HepG2 (cell line): Measurements from ENCODE around the gene SLC29A2. TPM values are rescaled to one million over a fixed set of nuclear protein-coding genes. Genes with fewer than 3 reads are reported as not detected.
A peak's percentile ranks its signal among the peaks of the same experiment; 100 is the strongest.

Experiments
- FOXA3 ChIP-seq: IDR thresholded peaks from 2 replicates; pipeline ENCODE4 v1.6.1; 2016; ENCODE audit warnings: missing genetic modification reagents, missing compliant biosample characterization
- NFKB2 ChIP-seq: sonication (generic); formaldehyde crosslinking; IDR thresholded peaks from 2 replicates; pipeline ENCODE4 v1.4.0; 2020; ENCODE audit warnings: missing genetic modification reagents, borderline replicate concordance
- RFX5 ChIP-seq: IDR thresholded peaks from 2 replicates; pipeline ENCODE4 v1.6.1; 2011; ENCODE audit warnings: low read depth, low read length, improper control_type of control experiment
- SMAD3 ChIP-seq: sonication (generic); formaldehyde crosslinking; IDR thresholded peaks from 2 replicates; pipeline ENCODE4 v1.4.0; 2020; ENCODE audit warnings: missing genetic modification reagents
- ZFYVE20 ChIP-seq: sonication (generic); formaldehyde crosslinking; IDR thresholded peaks from 2 replicates; pipeline ENCODE4 v1.8.0; 2023; ENCODE audit warnings: low read depth, mild to moderate bottlenecking, moderate library complexity, missing genetic modification reagents, borderline replicate concordance
- ZNF232 ChIP-seq: sonication (generic); formaldehyde crosslinking; IDR thresholded peaks from 2 replicates; pipeline ENCODE4 v1.4.0; 2020; ENCODE audit warnings: missing genetic modification reagents, borderline replicate concordance
- ZNF235 ChIP-seq: sonication (generic); formaldehyde crosslinking; IDR thresholded peaks from 2 replicates; pipeline ENCODE4 v1.8.1; 2023; ENCODE audit warnings: mild to moderate bottlenecking, missing genetic modification reagents, borderline replicate concordance
- ZNF354B ChIP-seq: sonication (generic); formaldehyde crosslinking; IDR thresholded peaks from 2 replicates; pipeline ENCODE4 v1.8.0; 2022; ENCODE audit warnings: mild to moderate bottlenecking, missing genetic modification reagents
- ZNF451 ChIP-seq: sonication (generic); formaldehyde crosslinking; IDR thresholded peaks from 2 replicates; pipeline ENCODE4 v1.5.0; 2020; ENCODE audit warnings: mild to moderate bottlenecking, missing genetic modification reagents
- ZNF572 ChIP-seq: sonication (generic); formaldehyde crosslinking; IDR thresholded peaks from 2 replicates; pipeline ENCODE4 v1.5.1; 2020; ENCODE audit warnings: mild to moderate bottlenecking, missing genetic modification reagents
- ZNF615 ChIP-seq: sonication (generic); formaldehyde crosslinking; IDR thresholded peaks from 2 replicates; pipeline ENCODE4 v1.5.0; 2020; ENCODE audit warnings: mild to moderate bottlenecking, missing genetic modification reagents, borderline replicate concordance
- polyA plus RNA-seq, 8 experiments: library from polyadenylated mRNA; depleted of rRNA in 3 of 8; stranded (reverse) in 7 of 8; unstranded in 1 of 8; fragments of >200 nt; fragmentation: Illumina TruSeq in 4 of 8; extraction: Trizol in 4 of 8; gene quantifications; 2 replicates each; pipeline versions ENCODE4 v1.2.1 to v1.2.3, GENCODE V29; 2011 to 2016; ENCODE audit warnings: low read depth in 4 of 8, missing spikeins in 1 of 8, mixed read lengths in 1 of 8; ENCODE audit not compliant: insufficient read depth in 1 of 8
- total RNA-seq, 5 experiments: library from RNA; depleted of rRNA; stranded (reverse); fragments of >200 nt; fragmentation: Illumina TruSeq; extraction: Trizol; gene quantifications; 2 replicates each; pipeline ENCODE4 v1.2.3, GENCODE V29; 2016; ENCODE audit warnings: low read depth in 1 of 5
- TF ChIP-seq, protein P1 (sequence below), 2 experiments: fragments of 450-650 bp in 1 of 2; sonication (generic) in 1 of 2; formaldehyde crosslinking in 1 of 2; IDR thresholded peaks; 2 replicates each; pipeline versions ENCODE4 v1.6.1 to v1.8.0; 2016 to 2022; ENCODE audit warnings: antibody characterized with exemption in 1 of 2, mild to moderate bottlenecking in 1 of 2, missing genetic modification reagents in 1 of 2
- TF ChIP-seq, protein P2 (sequence below): IDR thresholded peaks from 2 replicates; pipeline ENCODE4 v1.6.1; 2016; ENCODE audit warnings: mild to moderate bottlenecking, missing biosample characterization, missing genetic modification reagents
- TF ChIP-seq, protein P3 (sequence below): sonication (generic); formaldehyde crosslinking; IDR thresholded peaks from 2 replicates; pipeline ENCODE4 v1.5.0; 2020; ENCODE audit warnings: missing genetic modification reagents

Gene SLC29A2
- total and polyA plus RNA-seq, 2 of the 13 experiments (the other 11 are each of a cell fraction or from before 2014, with no cell fraction given) = 0.63 to 0.66 TPM

DNA sequence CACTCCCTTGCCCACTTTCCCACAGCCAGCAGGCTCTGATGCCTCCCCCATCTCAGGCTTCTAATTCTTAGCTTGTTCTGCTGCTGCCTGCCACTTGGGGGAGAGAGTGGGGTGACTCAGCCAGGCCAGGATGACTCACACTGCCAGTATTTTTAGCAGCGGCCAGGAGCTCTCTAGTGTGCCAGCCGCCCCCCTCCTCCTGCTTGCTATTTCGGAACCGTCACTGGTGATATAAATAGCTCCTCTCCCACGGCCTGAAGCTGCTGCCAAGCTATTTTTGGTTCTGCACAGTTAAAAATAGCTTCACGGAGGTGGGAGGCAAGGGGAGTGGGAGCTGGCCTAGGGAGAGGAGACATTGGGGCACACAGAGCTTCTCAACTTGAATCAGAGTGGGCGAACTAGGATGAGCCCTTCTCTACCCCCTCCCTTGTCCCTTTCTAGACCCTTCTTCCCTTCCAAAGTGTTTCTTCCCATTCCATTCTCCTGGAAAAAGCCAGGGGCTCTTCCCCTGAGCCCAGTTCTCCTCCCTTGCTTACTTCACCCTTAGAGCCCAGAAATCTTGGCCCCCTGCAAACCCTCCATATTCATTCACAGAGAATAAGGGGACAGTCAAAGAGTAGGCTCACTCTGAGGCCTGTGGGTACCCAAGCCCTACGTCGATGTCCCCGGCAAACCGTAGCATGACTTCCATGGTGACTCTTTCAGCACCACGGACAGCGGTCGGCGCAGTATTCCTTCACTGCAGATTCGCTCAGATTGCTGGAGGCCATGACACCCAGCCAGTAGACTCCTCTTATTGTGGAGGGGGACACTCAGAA, 46.8 kb upstream of the SLC29A2 start (continued):
- TF ChIP-seq, protein P1, sequence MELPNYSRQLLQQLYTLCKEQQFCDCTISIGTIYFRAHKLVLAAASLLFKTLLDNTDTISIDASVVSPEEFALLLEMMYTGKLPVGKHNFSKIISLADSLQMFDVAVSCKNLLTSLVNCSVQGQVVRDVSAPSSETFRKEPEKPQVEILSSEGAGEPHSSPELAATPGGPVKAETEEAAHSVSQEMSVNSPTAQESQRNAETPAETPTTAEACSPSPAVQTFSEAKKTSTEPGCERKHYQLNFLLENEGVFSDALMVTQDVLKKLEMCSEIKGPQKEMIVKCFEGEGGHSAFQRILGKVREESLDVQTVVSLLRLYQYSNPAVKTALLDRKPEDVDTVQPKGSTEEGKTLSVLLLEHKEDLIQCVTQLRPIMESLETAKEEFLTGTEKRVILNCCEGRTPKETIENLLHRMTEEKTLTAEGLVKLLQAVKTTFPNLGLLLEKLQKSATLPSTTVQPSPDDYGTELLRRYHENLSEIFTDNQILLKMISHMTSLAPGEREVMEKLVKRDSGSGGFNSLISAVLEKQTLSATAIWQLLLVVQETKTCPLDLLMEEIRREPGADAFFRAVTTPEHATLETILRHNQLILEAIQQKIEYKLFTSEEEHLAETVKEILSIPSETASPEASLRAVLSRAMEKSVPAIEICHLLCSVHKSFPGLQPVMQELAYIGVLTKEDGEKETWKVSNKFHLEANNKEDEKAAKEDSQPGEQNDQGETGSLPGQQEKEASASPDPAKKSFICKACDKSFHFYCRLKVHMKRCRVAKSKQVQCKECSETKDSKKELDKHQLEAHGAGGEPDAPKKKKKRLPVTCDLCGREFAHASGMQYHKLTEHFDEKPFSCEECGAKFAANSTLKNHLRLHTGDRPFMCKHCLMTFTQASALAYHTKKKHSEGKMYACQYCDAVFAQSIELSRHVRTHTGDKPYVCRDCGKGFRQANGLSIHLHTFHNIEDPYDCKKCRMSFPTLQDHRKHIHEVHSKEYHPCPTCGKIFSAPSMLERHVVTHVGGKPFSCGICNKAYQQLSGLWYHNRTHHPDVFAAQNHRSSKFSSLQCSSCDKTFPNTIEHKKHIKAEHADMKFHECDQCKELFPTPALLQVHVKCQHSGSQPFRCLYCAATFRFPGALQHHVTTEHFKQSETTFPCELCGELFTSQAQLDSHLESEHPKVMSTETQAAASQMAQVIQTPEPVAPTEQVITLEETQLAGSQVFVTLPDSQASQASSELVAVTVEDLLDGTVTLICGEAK (IDR thresholded peaks at IDR 0.05) = no peak
- TF ChIP-seq, protein P1 (CRISPR knock-in tag; IDR thresholded peaks at IDR 0.05) = peak; percentile 59; the same call in 1 of the 2 replicates
- TF ChIP-seq ZNF232 (CRISPR knock-in tag) (peak; percentile 97; the same call in 1 of the 2 replicates), ZNF451 (CRISPR knock-in tag) (peak; percentile 47; the same call in 1 of the 2 replicates), ZNF615 (no peak), FOXA3 (CRISPR knock-in tag) (0 out of 2 replicates have a peak, but pooled peaks have one; percentile 22), RFX5 (no peak), ZFYVE20 (CRISPR knock-in tag) (no peak), NFKB2 (CRISPR knock-in tag) (peak; percentile 87), ZNF235 (CRISPR knock-in tag) (peak; percentile 47; the same call in 1 of the 2 replicates), SMAD3 (CRISPR knock-in tag) (peak; percentile 98), ZNF572 (no peak), ZNF354B (CRISPR knock-in tag) (no peak)
- TF ChIP-seq, protein P2, sequence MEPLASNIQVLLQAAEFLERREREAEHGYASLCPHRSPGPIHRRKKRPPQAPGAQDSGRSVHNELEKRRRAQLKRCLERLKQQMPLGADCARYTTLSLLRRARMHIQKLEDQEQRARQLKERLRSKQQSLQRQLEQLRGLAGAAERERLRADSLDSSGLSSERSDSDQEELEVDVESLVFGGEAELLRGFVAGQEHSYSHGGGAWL (CRISPR knock-in tag) = peak; percentile 92; the same call in 1 of the 2 replicates
- TF ChIP-seq, protein P3, sequence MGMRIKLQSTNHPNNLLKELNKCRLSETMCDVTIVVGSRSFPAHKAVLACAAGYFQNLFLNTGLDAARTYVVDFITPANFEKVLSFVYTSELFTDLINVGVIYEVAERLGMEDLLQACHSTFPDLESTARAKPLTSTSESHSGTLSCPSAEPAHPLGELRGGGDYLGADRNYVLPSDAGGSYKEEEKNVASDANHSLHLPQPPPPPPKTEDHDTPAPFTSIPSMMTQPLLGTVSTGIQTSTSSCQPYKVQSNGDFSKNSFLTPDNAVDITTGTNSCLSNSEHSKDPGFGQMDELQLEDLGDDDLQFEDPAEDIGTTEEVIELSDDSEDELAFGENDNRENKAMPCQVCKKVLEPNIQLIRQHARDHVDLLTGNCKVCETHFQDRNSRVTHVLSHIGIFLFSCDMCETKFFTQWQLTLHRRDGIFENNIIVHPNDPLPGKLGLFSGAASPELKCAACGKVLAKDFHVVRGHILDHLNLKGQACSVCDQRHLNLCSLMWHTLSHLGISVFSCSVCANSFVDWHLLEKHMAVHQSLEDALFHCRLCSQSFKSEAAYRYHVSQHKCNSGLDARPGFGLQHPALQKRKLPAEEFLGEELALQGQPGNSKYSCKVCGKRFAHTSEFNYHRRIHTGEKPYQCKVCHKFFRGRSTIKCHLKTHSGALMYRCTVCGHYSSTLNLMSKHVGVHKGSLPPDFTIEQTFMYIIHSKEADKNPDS = no peak
